HG03378 (cell line): ENCODE data around the gene PTPN11.
A peak's percentile ranks its signal among the peaks of the same experiment; 100 is the strongest.
"Not testable (repeated sequence)": the region's sequence is repeated elsewhere in the genome, so short reads cannot be mapped to it uniquely, and the experiment has no call there.

Experiments
- ATAC-seq: cut with Tn5 transposase; IDR thresholded peaks from one replicate; pipeline ENCODE4 v1.9.1; 2021; ENCODE audit warnings: mild to moderate bottlenecking, moderate library complexity; ENCODE audit not compliant: unreplicated experiment

The PTPN11 gene

DNA sequence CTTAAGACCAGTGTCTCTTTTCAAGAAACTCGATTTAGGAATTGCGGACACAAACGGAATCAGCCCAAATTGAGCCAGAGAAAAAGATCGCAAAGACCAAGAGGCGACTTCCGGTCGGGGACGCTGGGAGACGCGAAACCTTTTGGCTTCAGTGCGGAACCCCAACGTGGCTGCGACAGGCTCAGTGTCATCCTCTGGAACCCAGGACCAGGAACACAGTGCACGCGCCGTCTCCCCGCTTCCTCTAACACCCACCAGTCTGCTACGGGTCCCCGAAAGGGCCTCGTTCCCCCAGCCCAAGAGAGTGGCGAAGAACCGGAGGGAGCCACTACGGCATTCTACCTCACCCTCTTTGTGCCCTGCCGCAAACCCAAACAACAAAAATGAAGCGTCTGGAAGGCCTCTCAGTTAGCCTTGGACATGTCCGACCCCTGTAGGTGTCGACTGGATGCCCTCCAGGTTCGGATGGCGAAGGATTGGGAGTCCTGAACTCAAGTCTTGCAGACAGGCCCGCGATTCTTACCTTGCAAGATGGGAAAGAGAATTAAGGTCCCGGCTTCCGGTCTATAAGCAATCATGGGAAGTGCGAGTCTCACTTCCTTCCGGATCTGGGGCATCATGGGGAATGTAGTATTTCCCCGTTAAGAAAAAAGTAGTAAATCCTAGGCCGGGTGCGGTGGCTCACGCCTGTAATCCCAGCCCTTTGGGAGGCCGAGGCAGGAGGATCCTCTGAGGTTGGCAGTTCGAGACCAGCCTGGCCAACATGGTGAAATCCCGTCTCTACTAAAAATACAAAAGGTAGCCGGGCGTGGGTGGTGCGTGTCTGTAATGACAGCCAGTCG is 9.5 kb upstream of the PTPN11 start, which contains the start of gene RPL6:
RPL6 (minus strand) TSS at position 542 of the 842 bp plus-strand sequence. CDS start 949 bp downstream, outside the sequence.
- ATAC-seq: peak; percentile 83

DNA sequence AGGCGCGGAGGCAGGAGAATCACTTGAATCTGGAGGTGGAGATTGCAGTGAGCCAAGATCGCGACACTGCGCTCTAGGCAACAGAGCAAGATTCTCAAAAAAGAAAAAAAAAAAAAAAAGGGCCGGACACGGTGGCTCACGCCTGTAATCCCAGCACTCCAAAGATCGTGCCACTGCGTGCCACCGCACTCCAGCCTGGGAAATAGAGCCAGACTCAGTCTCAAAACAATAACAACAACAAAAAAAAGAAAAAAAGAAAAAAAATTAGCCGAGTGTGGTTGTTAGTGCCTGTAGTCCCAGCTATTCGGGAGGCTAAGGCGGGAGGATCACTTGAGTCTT is 8.9 kb upstream of the PTPN11 start:
- no peak for ATAC-seq

DNA sequence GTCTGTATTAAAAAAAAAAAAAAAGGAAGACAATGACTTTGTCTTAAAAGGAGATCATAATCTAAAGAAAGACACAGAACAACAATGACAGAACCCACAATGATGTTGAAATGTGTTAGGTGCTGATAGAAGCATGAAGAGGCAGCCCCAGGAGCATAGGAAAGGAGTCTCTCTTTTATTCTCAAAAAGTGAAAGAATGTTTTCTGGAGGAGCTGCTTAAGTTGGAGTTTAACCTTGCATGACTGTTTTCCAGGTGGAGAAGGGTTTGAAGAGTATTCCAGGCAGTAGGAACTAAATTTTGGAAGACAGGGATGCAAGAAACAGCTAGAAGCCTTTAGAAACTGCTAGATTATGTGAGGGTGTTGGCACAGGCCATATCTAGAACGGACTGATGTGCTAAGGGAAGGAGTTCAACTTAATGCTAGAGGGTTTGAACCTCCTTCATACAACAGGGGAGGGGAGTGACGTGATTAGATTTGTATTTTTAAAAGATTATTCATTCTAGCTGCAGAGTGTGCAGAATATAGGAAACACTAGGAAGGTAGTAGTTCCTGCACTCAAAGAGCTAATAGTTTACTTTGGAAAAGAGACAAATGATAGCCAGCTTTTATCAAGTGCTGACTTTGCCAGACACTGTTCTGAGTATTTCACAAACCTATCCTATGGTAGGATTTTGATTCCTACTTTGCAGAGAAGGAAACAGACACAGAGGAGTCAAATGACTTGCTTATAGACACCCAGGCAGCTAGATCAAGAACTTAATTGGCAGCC is 4.7 kb upstream of the PTPN11 start:
- ATAC-seq: no peak

DNA sequence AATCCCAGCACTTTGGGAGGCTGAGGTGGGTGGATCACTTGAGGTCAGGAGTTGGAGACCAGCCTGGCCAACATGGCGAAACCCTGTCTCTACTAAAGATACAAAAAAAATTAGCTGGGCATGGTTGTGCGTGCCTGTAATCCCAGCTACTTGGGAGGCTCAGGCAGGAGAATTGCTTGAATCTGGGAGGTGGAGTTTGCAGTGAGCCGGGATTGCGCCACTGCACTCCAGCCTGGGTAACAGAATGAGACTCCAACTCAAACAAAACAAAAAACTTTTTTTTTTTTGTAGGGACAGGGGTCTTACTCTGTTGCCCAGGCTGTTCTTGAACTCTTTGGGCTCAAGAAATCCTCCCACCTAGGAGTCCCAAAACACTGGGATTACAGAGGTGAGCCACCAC is 3.3 kb upstream of the PTPN11 start:
- ATAC-seq: not testable (repeated sequence)

DNA sequence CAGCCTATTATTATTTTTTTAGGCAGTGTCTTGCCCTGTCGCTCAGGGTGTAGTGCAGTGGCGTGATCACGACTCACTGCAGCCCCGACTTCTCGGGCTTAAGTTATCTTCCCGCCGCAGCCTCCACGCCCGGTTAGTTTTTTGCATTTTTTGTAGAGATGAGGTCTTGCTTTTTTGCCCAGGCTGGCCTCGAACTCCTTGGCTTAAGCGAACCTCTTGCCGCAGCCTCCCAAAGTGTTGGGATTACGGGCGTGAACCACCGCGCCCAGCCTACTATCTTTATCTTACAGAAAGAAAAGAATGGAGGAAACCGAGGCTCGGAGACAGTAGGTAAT is 507 bp upstream of the PTPN11 start:
- ATAC-seq: no peak

DNA sequence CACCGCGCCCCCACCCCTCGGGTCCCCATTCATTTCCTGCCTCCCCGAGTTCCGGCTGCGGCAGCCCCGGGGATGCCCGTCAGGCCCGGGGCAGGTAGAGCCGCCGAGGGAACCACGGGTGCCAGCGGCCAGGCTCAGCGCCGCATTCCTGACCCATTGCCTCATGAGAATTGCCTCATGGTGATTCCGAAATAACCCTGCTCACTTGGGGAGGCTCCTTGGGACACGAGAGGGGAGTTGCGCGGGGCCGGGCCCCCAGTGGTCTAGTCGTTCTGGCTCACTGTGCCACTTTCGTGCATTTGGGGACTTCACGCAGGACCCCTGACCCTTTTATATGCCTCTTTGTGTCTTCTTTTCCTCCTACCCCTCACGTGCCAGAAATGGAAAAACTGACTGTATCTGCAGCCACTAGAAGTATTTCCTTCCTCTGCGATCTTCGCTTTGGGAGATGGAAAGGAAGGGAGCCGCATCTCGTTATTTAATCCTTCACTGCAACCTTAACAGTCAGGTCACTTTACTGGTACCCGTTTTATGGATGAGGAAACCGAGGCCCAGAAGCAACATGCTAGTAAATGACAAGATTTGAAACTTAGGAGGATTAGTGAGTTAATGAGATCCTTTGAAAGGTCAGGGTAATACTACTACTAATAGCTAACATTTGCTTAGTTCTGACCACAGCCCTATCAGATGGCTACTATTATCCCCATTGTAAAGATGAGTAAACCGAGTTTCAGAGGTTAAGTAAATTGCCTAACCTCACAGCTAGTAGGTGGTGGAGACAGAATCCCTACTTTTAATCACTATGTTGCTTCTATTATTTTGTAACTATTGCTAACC is 768 bp downstream of the PTPN11 start:
- ATAC-seq: peak; percentile 26

DNA sequence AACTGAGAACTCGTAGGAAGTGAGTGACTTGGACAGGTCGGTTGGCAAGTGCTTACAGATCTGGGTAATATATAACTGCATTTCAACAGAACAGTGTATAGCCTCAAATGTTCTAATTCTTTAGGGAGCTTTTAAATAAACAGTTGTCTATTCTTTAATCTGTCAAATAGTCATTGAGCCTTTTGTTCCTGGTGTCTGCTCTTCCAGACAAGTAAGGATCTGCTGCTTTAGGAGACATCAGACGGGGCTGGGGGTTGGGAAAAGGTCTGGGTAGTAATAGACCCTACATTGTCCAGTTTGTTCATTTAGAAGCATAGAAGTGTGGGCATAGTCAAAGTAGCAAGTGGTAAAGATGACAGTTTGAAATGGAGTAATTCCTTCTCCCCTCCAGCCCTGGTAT is 2.0 kb downstream of the PTPN11 start:
- no peak for ATAC-seq

DNA sequence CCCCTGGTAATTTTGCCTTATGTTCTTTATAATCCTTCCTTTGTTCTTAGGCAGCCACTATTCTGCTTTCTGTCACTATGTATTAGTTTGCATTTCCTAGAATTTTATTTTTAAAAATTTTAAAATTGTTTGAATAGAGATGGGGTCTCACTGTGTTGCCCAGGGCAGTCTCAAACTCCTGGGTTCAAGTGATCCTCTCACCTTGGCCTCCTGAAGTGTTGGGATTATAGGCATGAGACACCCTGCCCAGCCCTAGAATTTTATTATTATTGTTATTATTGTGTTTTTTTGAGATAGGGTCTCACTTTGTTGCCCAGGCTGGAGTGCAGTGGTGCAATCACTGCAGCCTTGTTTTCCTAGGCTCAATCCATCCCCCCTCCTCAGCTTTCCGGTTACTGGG is 2.6 kb downstream of the PTPN11 start:
- no peak for ATAC-seq

DNA sequence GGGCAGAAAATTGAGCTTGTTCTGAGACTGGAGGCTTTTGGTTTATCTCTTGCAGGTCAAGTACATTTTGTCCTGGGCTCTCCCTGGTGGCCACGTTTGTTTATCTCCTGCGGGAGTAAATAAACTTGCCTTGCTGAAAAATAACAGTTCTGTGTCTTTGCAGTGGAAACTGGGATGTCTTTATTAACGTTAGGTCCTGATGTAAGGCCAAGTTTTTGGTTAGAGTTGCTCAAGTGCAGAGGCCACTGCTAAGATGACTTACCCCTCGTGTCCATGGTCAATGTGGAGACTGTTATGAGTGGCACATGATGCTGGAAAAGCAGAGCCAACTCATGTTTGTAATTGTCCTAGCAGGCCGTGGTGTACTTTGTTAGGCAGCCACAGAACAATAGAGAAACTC is 3.8 kb downstream of the PTPN11 start:
- ATAC-seq: no peak

DNA sequence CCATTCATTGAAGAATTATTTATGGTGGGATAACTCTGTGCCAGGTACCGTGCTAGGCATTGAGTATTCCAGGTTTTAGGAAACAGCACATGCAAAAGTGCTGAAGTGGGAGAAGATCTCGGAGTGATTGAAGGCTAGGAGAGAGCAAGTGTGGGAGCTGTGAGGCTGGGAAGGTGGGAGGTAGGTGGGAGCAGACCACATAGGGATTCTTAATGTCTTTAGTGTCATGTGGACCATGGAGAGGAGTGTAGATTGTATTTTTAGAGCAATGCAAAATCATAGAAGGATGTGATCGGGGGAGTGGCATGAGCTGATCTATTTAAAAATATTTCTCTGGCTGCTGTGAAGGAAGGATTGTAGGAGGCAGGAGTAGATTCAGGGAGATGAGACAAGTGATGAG is 5.4 kb downstream of the PTPN11 start:
- ATAC-seq: no peak

DNA sequence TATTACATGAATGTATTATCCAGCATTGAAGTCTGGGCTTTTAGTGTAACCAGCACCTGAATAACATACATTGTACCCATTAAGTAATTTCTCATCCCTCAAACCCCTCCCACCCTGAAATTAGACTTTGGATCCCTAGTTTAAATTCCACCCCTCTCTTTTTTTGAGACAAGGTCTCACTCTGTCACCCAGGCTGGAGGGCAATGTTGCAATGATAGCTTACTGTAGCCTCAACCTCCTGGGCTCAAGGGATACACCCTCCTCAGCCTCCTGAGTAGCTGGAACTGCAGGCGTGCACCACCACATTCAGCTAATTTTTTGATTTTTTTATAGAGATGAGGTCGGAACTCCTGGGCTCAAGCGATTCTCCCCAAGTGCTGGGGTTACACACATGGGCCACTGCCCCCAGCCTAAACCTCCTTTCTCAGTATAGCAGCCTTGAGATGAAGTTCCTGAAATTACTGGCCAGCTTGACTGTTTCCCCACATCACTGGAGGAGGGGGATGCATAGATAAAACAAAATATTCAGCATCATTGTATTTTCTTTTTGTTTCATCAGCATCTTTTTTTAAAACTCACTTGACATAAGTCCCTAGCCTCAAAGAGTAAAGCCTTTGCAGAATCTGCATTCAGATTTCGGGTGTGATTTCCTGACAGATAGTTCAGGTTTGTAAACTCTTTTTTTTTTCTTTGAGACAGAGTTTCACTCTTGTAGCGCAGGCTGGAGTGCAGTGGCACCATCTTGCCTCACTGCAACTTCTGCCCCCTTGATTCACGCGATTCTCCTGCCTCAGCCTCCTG is 7.0 kb downstream of the PTPN11 start:
- ATAC-seq: no peak

DNA sequence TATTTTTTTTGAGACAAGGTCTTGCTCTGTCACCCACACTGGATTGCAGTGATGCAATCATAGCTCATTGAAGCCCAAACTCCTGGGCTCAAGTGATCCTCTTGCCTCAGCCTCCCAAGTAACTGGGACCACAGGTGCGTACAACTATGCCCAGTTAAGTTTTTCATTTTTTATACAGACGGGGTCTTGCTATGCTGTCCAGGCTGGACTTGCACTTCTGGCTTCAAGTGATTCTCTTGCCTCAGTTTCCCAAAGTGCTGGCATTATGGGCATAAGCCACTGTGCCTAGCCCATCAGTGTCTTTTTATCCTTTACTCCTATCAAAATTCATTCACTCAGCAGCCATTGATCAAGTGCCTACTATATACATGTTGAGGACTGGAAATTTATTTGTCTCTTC is 9.0 kb downstream of the PTPN11 start:
- ATAC-seq: no peak

DNA sequence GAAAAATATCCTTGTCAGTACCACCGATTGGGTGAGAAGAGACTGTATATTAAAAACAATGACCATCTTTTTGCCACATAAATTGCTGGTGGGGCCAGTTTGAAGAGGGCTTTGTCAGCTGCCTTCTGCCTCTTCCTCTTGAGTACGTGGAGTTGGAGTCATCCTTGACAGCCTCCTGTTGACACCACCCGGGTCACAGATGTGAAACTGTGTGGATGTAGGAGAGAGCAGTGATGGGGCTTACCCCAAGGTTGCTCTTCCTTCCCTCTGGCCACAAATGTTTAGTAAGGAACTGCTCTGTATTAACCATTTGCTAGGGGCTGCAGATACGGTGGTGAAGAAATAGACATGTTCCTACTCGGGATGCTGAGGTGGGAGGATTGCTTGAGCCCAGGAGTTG is 12.2 kb downstream of the PTPN11 start:
- no peak for ATAC-seq

DNA sequence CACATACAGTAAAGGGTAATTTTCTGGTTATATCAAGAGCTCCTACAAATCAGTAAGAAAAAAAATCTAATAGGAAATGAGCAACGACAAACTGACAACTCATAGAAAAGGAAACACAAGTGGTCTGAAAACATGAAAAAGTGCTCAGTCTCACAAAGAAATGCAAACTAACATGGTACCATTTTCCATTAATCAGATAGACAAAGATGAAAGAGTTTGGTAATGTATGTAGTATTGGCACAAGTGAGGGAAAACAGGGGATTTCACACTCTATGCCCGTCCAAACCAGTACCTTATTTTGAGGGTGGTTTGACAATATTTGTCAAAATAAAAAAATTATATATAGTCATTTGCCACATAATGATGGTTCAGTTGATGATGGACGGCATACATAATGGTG is 13.2 kb downstream of the PTPN11 start:
- ATAC-seq: no peak

DNA sequence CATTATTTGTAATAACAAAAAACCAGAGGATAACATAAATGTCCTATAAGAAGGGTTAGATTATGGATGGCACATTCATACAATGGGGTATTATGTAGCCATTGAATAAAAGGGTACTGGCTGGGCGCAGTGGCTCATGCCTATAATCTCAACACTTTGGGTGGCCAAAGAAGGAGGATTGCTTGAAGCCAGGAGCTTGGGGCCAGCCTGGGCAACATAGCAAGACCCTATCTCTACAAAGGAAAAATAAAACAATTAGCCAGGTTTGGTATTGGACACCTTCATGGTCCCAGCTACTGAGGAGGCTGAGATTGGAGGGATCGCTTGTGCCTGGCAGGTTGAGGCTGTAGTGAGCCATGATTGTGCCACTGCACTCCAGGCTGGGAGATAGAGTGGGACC is 14.8 kb downstream of the PTPN11 start:
- ATAC-seq: no peak

DNA sequence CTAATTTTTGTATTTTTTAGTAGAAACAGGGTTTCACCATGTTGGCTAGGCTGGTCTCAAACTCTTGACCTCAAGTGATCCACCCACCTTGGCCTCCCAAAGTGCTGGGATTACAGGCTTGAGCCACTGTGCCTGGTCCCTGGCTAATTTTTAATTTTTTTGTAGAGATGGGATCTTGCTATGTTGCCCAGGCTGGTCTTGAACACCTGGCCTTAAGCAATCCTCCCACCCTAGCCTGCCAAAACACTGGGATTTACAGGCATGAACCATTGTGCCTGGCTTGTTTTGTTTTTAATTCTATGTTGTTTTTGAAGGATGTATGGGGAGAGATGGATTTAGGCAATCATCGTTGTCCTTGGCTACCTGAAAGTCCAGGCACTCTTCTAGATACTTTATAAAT is 19.9 kb downstream of the PTPN11 start:
- not testable (repeated sequence) for ATAC-seq

DNA sequence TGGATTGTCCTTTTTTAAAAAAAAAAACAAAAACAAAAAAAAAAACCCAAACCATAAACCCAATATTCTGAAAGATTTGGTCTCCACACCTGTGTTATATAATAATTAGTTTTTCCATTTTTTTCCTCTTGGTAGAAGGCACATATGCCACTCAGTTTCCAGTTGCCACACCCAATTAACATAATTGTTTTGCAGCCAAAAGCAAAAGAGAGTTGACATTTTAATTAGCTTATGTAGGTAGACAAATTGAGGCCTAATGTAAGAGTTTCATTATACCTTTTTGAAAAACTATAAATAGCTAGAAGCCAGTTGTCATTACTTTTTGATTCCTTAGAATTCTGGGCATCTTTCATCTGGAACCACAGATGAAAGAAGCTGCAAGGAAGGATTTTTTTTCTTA is 21.0 kb downstream of the PTPN11 start:
- no peak for ATAC-seq

DNA sequence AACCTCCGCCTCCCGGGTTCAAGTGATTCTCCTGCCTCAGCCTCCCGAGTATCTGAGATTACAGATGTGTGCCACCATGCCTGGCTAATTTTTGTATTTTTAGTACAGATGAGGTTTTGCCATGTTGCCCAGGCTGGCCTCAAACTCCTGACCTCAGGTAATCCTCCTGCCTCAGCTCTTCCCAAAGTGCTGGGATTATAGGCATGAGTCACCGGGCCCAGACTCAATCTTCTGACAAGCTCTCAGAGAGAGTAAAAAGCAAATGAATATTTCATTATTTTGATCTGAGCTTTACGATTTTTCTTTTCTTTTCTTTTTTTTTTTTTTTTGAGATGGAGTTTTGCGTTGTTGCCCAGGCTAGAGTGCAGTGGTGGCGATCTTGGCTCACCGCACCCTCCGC is 21.9 kb downstream of the PTPN11 start:
- not testable (repeated sequence) for ATAC-seq

DNA sequence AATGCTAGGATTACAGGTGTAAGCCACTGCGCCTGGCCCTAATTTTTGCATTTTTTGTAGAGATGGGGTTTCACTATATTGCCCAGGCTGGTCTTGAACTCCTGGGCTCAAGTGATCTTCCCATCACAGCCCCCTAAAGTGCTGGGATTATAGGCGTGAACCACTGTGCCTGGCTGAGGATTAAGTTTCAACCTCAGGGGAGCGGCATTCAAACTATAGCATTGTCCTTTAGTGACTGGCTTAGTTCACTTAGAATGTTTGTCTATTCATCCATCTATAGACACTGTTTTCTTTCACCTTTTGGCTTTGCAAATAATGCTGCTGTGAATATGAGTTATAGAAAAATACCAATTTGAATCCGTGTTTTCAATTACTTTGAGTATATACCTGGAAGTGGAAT is 25.2 kb downstream of the PTPN11 start:
- no peak for ATAC-seq

DNA sequence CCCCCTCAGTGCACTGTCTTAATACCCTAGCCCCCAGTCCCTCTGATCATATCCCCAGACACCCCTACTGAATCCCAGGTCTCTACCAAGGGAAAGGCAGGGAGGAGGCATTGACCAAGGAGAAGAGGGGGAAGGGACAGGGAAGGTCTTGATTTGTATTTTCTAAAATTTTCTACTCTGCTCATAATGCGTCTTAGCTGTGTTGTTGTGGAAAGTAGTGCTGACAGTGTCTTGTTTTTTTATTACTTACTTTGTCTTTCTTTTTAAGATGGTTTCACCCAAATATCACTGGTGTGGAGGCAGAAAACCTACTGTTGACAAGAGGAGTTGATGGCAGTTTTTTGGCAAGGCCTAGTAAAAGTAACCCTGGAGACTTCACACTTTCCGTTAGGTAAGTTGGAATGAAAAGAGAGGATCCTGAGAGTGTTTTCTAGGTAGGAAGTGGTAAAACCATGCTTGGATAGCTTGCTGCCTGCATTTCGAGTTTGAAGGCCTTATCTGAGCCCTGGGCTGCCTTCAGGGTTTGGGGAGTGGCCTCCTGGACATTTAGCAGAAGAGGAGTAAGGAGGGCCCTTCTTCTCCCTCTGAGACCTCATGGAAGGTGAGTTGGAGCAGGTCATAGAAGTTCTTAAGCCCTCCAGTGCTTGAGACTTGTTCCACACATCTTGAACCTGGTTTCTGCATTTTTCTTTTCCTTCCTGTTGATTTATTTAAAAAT is 27.4 kb downstream of the PTPN11 start:
- no peak for ATAC-seq
